Measurements from ENCODE around the gene PTOV1.
A peak's percentile ranks its signal among the peaks of the same experiment; 100 is the strongest.

Gene PTOV1

GRCh38 chr19:49808711-49809159 is 42.2 kb upstream of the PTOV1 start:
- Histone ChIP-seq H3K4me3 (ENCODE audit: low read length) (peak overlapping the region; percentile 76), H4K20me1 (ENCODE audit: control insufficient read depth, insufficient read depth, low read depth, low read length) (peaks cover 4% of the 10 kb centered on the region), H3K9me2 (replicated peaks; ENCODE audit: control insufficient read depth, low read length) (no peaks in the 10 kb centered on the region), H3K9me3 (ENCODE audit: control insufficient read depth, insufficient read depth, low read length) (no peaks in the 10 kb centered on the region), H3K4me2 (ENCODE audit: low read length) (peak overlapping the region; percentile 98), H3K27me3 (ENCODE audit: control insufficient read depth, low read length) (no peaks in the 10 kb centered on the region), H3K27ac (ENCODE audit: low read depth, low read length) (no peak overlapping the region), H3K36me3 (ENCODE audit: control insufficient read depth, low read length) (peaks cover 31% of the 10 kb centered on the region), H3K4me1 (ENCODE audit: control insufficient read depth, low read length) (peaks cover 36% of the 10 kb centered on the region), H3K79me2 (ENCODE audit: control insufficient read depth, low read length) (peaks cover 5% of the 10 kb centered on the region; the same call in 1 of the 2 replicates), H3F3A (ENCODE audit: control insufficient read depth, insufficient read depth) (0 out of 2 replicates have a peak, but pooled peaks cover 4% of the 10 kb centered on the region)
- TF ChIP-seq CTCF (IDR thresholded peaks at IDR 0.05; ENCODE audit: low read depth, low read length, poor library complexity, severe bottlenecking) (no peak), EZH2phosphoT487 (IDR thresholded peaks at IDR 0.05; ENCODE audit: borderline replicate concordance, low read length) (no peak)

- Histone ChIP-seq H3K9me2 (replicated peaks; ENCODE audit: control insufficient read depth, low read length) (no peaks in the 10 kb centered on the region), H4K20me1 (ENCODE audit: control insufficient read depth, insufficient read depth, low read depth, low read length) (peaks cover 4% of the 10 kb centered on the region), H3K27ac (ENCODE audit: low read depth, low read length) (no peak overlapping the region), H3F3A (ENCODE audit: control insufficient read depth, insufficient read depth) (0 out of 2 replicates have a peak, but pooled peaks cover 4% of the 10 kb centered on the region), H3K27me3 (ENCODE audit: control insufficient read depth, low read length) (no peaks in the 10 kb centered on the region), H3K4me3 (ENCODE audit: low read length) (peak overlapping the region; percentile 76), H3K9me3 (ENCODE audit: control insufficient read depth, insufficient read depth, low read length) (no peaks in the 10 kb centered on the region), H3K4me2 (ENCODE audit: low read length) (peak overlapping the region; percentile 98), H3K79me2 (ENCODE audit: control insufficient read depth, low read length) (peaks cover 5% of the 10 kb centered on the region; the same call in 1 of the 2 replicates), H3K36me3 (ENCODE audit: control insufficient read depth, low read length) (peaks cover 31% of the 10 kb centered on the region), H3K4me1 (ENCODE audit: control insufficient read depth, low read length) (peaks cover 42% of the 10 kb centered on the region)
- TF ChIP-seq EZH2phosphoT487 (IDR thresholded peaks at IDR 0.05; ENCODE audit: borderline replicate concordance, low read length) = no peak
- peak; percentile 17 for TF ChIP-seq CTCF (IDR thresholded peaks at IDR 0.05; ENCODE audit: low read depth, low read length, poor library complexity, severe bottlenecking)
Observed at GRCh38 chr19:49809160-49809940, 41.6 kb upstream of the PTOV1 start.

- Histone ChIP-seq H3K79me2 (ENCODE audit: control insufficient read depth, low read length) (peaks cover 5% of the 10 kb centered on the region; the same call in 1 of the 2 replicates), H3K4me1 (ENCODE audit: control insufficient read depth, low read length) (peaks cover 45% of the 10 kb centered on the region), H3K4me3 (ENCODE audit: low read length) (peak overlapping the region; percentile 76), H3K27ac (ENCODE audit: low read depth, low read length) (no peak overlapping the region), H3F3A (ENCODE audit: control insufficient read depth, insufficient read depth) (0 out of 2 replicates have a peak, but pooled peaks cover 7% of the 10 kb centered on the region), H3K27me3 (ENCODE audit: control insufficient read depth, low read length) (no peaks in the 10 kb centered on the region), H3K9me3 (ENCODE audit: control insufficient read depth, insufficient read depth, low read length) (no peaks in the 10 kb centered on the region), H3K4me2 (ENCODE audit: low read length) (peak overlapping the region; percentile 98), H3K9me2 (replicated peaks; ENCODE audit: control insufficient read depth, low read length) (no peaks in the 10 kb centered on the region), H4K20me1 (ENCODE audit: control insufficient read depth, insufficient read depth, low read depth, low read length) (peaks cover 4% of the 10 kb centered on the region), H3K36me3 (ENCODE audit: control insufficient read depth, low read length) (peaks cover 25% of the 10 kb centered on the region)
- no peak for TF ChIP-seq CTCF (IDR thresholded peaks at IDR 0.05; ENCODE audit: low read depth, low read length, poor library complexity, severe bottlenecking)
- no peak for TF ChIP-seq EZH2phosphoT487 (IDR thresholded peaks at IDR 0.05; ENCODE audit: borderline replicate concordance, low read length)
Observed at GRCh38 chr19:49809941-49810389, 41.0 kb upstream of the PTOV1 start.

Data from DOHH2 (cell line).